Left colon (tissue), 2 donors: ENCODE data around the gene NKD2. TPM values are rescaled to one million over a fixed set of nuclear protein-coding genes. Genes with fewer than 3 reads are reported as not detected.

Source experiments
- ATAC-seq: fragments of 200-7000 bp; cut with Tn5 transposase; one replicate; pipeline ENCODE4 v1.9.1; 2020; ENCODE audit warnings: mild to moderate bottlenecking, moderate library complexity
- DNase-seq, 2 donors: peaks; one replicate each; pipeline ENCODE4 v3.0.0-alpha.2; 2020
- intact Hi-C, 2 donors: fragments of 100-400 bp; cut with DNase I in 1 of 2; cut with micrococcal nuclease in 1 of 2; formaldehyde crosslinking; loops; one replicate each; pipeline versions ENCODE4 v1.11.2 to v1.14.0; 2022; cut with DNase I, micrococcal nuclease
- total RNA-seq, 2 donors: library from RNA; stranded (reverse); fragmentation: NEBNext Ultra II Directional; extraction: Animal tissue kit (Norgen Biotek cat#: 25700); gene quantifications; one replicate each; pipeline ENCODE4 v1.2.1, GENCODE V29; 2021
- donor health status: DM: no; HTN: no; CAD: no.
- donor health status: DM: yes; HTN: yes; CAD: no.

NKD2 gene
- total RNA-seq, 2 donors from 2014 or later, result 1.6 TPM

- intact Hi-C loops, result no loop called here
- DNase-seq, result no peak
- ATAC-seq, result no peak
Observed at GRCh38 chr5:1034421-1034905, 25.9 kb downstream of the NKD2 start.

- intact Hi-C loops, result no loop called here
- DNase-seq, result no peak
- ATAC-seq, result no peak
Observed at GRCh38 chr5:1034986-1035385, 26.4 kb downstream of the NKD2 start.

GRCh38 chr5:1035421-1036405 lies 27.1 kb downstream of the NKD2 start:
- DNase-seq, result no peak
- intact Hi-C loops, result no loop called here
- ATAC-seq, result no peak

- ATAC-seq, result no peak
- intact Hi-C loops, result no loop called here
- DNase-seq, result no peak
Observed at GRCh38 chr5:1036504-1037122, 28.0 kb downstream of the NKD2 start.

GRCh38 chr5:1037123-1037670 lies 28.6 kb downstream of the NKD2 start:
- ATAC-seq (peak; percentile 30), DNase-seq (no peak)
- intact Hi-C loops, result no loop called here

- ATAC-seq, result no peak
Observed at GRCh38 chr5:1037671-1038416, 29.2 kb downstream of the NKD2 start.

GRCh38 chr5:1038417-1039209 lies 30.0 kb downstream of the NKD2 start:
- no peak for ATAC-seq
- intact Hi-C loops, result no loop called here
- DNase-seq, result no peak

More at GRCh38 chr5:1037671-1038416, 29.2 kb downstream of the NKD2 start:
- intact Hi-C loops, result no loop called here
- no peak for DNase-seq

GRCh38 chr5:1039210-1039548 lies 30.6 kb downstream of the NKD2 start:
- intact Hi-C loops, result no loop called here
- no peak for ATAC-seq
- no peak for DNase-seq

- DNase-seq (no peak), ATAC-seq (no peak)
- intact Hi-C loops, result no loop called here
Observed at GRCh38 chr5:1039706-1040260, 31.2 kb downstream of the NKD2 start.

GRCh38 chr5:1040571-1040970 lies 32.0 kb downstream of the NKD2 start:
- intact Hi-C loops, result no loop called here
- DNase-seq (no peak), ATAC-seq (no peak)

- intact Hi-C loops, result no loop called here
- DNase-seq, result no peak
- no peak for ATAC-seq
Observed at GRCh38 chr5:1041225-1042143, 32.9 kb downstream of the NKD2 start.

GRCh38 chr5:1042626-1043025 lies 34.0 kb downstream of the NKD2 start:
- intact Hi-C loops, result no loop called here
- ATAC-seq, result no peak

GRCh38 chr5:1043327-1043726 lies 34.7 kb downstream of the NKD2 start:
- no peak for DNase-seq
- ATAC-seq, result no peak
- intact Hi-C loops, result no loop called here

More at GRCh38 chr5:1042626-1043025, 34.0 kb downstream of the NKD2 start:
- DNase-seq, result no peak

GRCh38 chr5:1044117-1044516 lies 35.5 kb downstream of the NKD2 start:
- ATAC-seq, result no peak
- intact Hi-C loops, result no loop called here
- no peak for DNase-seq

GRCh38 chr5:1045960-1046560 lies 37.5 kb downstream of the NKD2 start:
- no peak for DNase-seq
- no peak for ATAC-seq
- intact Hi-C loops, result no loop called here

- ATAC-seq (no peak), DNase-seq (no peak)
- intact Hi-C loops, result no loop called here
Observed at GRCh38 chr5:1047332-1047965, 38.8 kb downstream of the NKD2 start.
